ENCODE measurements around the gene PTRH1.

Gene PTRH1

GRCh38 chr9:127667127-127667844 lies 48.2 kb downstream of the PTRH1 start:
- H3K9me2 ChIP-seq (replicated peaks; ENCODE audit: low read depth, low read length), result no peaks in the 10 kb centered on the region
- no peak for TF ChIP-seq EZH2phosphoT487 (IDR thresholded peaks at IDR 0.05; ENCODE audit: borderline replicate concordance)
- TF ChIP-seq CTCF (conservative IDR thresholded peaks at IDR 0.05; ENCODE audit: low read length), result no peak
- H3K9me3 ChIP-seq (ENCODE audit: insufficient read depth, low read depth, low read length), result no peaks in the 10 kb centered on the region
- H3K9ac ChIP-seq (ENCODE audit: low read depth, low read length, poor library complexity, severe bottlenecking), result no peak overlapping the region
- H3K27me3 ChIP-seq (ENCODE audit: insufficient read depth, low read length, poor library complexity, severe bottlenecking), result no peaks in the 10 kb centered on the region
- no peak overlapping the region for H3K4me2 ChIP-seq (ENCODE audit: low read depth, low read length, poor library complexity, severe bottlenecking)
- no peaks in the 10 kb centered on the region for H3K79me2 ChIP-seq (ENCODE audit: insufficient read depth, low read length)
- no peaks in the 10 kb centered on the region for H3F3A ChIP-seq (ENCODE audit: low read depth)
- no peaks in the 10 kb centered on the region for H3K4me1 ChIP-seq (ENCODE audit: insufficient read depth, low read length, poor library complexity, severe bottlenecking)
- peaks cover 52% of the 10 kb centered on the region; the same call in 1 of the 2 replicates for H3K36me3 ChIP-seq (ENCODE audit: insufficient read depth, low read length)
- no peaks in the 10 kb centered on the region for H4K20me1 ChIP-seq (ENCODE audit: insufficient read depth, low read length, poor library complexity, severe bottlenecking)
- no peak overlapping the region for H3K4me3 ChIP-seq (ENCODE audit: low read length, poor library complexity, severe bottlenecking)
- no peak overlapping the region for H2AFZ ChIP-seq (ENCODE audit: low read length)

GRCh38 chr9:127664678-127665507 lies 50.6 kb downstream of the PTRH1 start:
- H3K9ac ChIP-seq (ENCODE audit: low read depth, low read length, poor library complexity, severe bottlenecking), result no peak overlapping the region
- H2AFZ ChIP-seq (ENCODE audit: low read length), result no peak overlapping the region
- H3K36me3 ChIP-seq (ENCODE audit: insufficient read depth, low read length), result peaks cover 54% of the 10 kb centered on the region; the same call in 1 of the 2 replicates
- no peaks in the 10 kb centered on the region for H3K27me3 ChIP-seq (ENCODE audit: insufficient read depth, low read length, poor library complexity, severe bottlenecking)
- H3K9me3 ChIP-seq (ENCODE audit: insufficient read depth, low read depth, low read length), result no peaks in the 10 kb centered on the region
- no peaks in the 10 kb centered on the region for H3K9me2 ChIP-seq (replicated peaks; ENCODE audit: low read depth, low read length)
- H3F3A ChIP-seq (ENCODE audit: low read depth), result no peaks in the 10 kb centered on the region
- no peak for TF ChIP-seq EZH2phosphoT487 (IDR thresholded peaks at IDR 0.05; ENCODE audit: borderline replicate concordance)
- TF ChIP-seq CTCF (conservative IDR thresholded peaks at IDR 0.05; ENCODE audit: low read length), result no peak
- H3K79me2 ChIP-seq (ENCODE audit: insufficient read depth, low read length), result no peaks in the 10 kb centered on the region
- no peaks in the 10 kb centered on the region for H4K20me1 ChIP-seq (ENCODE audit: insufficient read depth, low read length, poor library complexity, severe bottlenecking)
- H3K4me2 ChIP-seq (ENCODE audit: low read depth, low read length, poor library complexity, severe bottlenecking), result no peak overlapping the region
- no peak overlapping the region for H3K4me3 ChIP-seq (ENCODE audit: low read length, poor library complexity, severe bottlenecking)
- H3K4me1 ChIP-seq (ENCODE audit: insufficient read depth, low read length, poor library complexity, severe bottlenecking), result no peaks in the 10 kb centered on the region

- Histone ChIP-seq H3K27me3 (ENCODE audit: insufficient read depth, low read length, poor library complexity, severe bottlenecking) (no peaks in the 10 kb centered on the region), H3K79me2 (ENCODE audit: insufficient read depth, low read length) (no peaks in the 10 kb centered on the region), H2AFZ (ENCODE audit: low read length) (no peak overlapping the region), H3K9ac (ENCODE audit: low read depth, low read length, poor library complexity, severe bottlenecking) (no peak overlapping the region), H3K4me1 (ENCODE audit: insufficient read depth, low read length, poor library complexity, severe bottlenecking) (no peaks in the 10 kb centered on the region), H4K20me1 (ENCODE audit: insufficient read depth, low read length, poor library complexity, severe bottlenecking) (no peaks in the 10 kb centered on the region), H3K4me2 (ENCODE audit: low read depth, low read length, poor library complexity, severe bottlenecking) (no peak overlapping the region), H3K36me3 (ENCODE audit: insufficient read depth, low read length) (peaks cover 55% of the 10 kb centered on the region; the same call in 1 of the 2 replicates), H3K9me2 (replicated peaks; ENCODE audit: low read depth, low read length) (no peaks in the 10 kb centered on the region), H3K9me3 (ENCODE audit: insufficient read depth, low read depth, low read length) (no peaks in the 10 kb centered on the region), H3K4me3 (ENCODE audit: low read length, poor library complexity, severe bottlenecking) (no peak overlapping the region), H3F3A (ENCODE audit: low read depth) (no peaks in the 10 kb centered on the region)
- TF ChIP-seq EZH2phosphoT487 (IDR thresholded peaks at IDR 0.05; ENCODE audit: borderline replicate concordance) (no peak), CTCF (conservative IDR thresholded peaks at IDR 0.05; ENCODE audit: low read length) (no peak)
Measured at GRCh38 chr9:127664324-127664677, 51.2 kb downstream of the PTRH1 start.

Measured in Loucy (cell line).